GM10266 (cell line): ENCODE data around the gene CCR5.

Experiments used
- DNase-seq: peaks from one replicate; pipeline ENCODE4 v3.0.0; 2012; ENCODE audit errors: extremely low spot score
- CTCF ChIP-seq: IDR thresholded peaks from 2 replicates; pipeline ENCODE4 v1.5.1; 2012; ENCODE audit warnings: mild to moderate bottlenecking, low read depth; ENCODE audit not compliant: control insufficient read depth, insufficient read depth; ENCODE audit errors: missing control alignments

CCR5 gene

GRCh38 chr3:46369151-46369550 lies 1.6 kb upstream of the CCR5 start:
- TF ChIP-seq CTCF: no peak
- no peak for DNase-seq

- no peak for TF ChIP-seq CTCF
- peak; percentile 36 for DNase-seq
Observed at GRCh38 chr3:46369675-46370132, 1.0 kb upstream of the CCR5 start.

GRCh38 chr3:46371519-46372340 lies 984 bp downstream of the CCR5 start:
- no peak for DNase-seq
- TF ChIP-seq CTCF: no peak

GRCh38 chr3:46372492-46373359 lies 2.0 kb downstream of the CCR5 start:
- TF ChIP-seq CTCF: peak; percentile 58
- peak; percentile 42 for DNase-seq

DNA sequence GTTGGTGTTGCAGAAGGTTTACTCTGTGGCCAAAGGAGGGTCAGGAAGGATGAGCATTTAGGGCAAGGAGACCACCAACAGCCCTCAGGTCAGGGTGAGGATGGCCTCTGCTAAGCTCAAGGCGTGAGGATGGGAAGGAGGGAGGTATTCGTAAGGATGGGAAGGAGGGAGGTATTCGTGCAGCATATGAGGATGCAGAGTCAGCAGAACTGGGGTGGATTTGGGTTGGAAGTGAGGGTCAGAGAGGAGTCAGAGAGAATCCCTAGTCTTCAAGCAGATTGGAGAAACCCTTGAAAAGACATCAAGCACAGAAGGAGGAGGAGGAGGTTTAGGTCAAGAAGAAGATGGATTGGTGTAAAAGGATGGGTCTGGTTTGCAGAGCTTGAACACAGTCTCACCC lies 4.0 kb downstream of the CCR5 start:
- no peak for DNase-seq
- TF ChIP-seq CTCF: no peak

GRCh38 chr3:46375218-46375617 lies 4.5 kb downstream of the CCR5 start:
- TF ChIP-seq CTCF: no peak
- no peak for DNase-seq

DNA sequence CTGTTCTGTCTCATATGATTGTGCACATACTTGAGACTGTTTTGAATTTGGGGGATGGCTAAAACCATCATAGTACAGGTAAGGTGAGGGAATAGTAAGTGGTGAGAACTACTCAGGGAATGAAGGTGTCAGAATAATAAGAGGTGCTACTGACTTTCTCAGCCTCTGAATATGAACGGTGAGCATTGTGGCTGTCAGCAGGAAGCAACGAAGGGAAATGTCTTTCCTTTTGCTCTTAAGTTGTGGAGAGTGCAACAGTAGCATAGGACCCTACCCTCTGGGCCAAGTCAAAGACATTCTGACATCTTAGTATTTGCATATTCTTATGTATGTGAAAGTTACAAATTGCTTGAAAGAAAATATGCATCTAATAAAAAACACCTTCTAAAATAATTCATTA lies 5.1 kb downstream of the CCR5 start:
- DNase-seq: no peak
- TF ChIP-seq CTCF: no peak
